Trophoblast cell (in vitro differentiated cells and primary cell): ENCODE data around the gene PDE1A.

ENCODE experiments used
- DNase-seq, 2 donors: peaks; one replicate each; pipeline ENCODE4 v3.0.0-alpha.2; 2016
- H2AFZ ChIP-seq: 2 replicates; pipeline ENCODE4 v1.6.1; 2013; ENCODE audit warnings: low read length, moderate library complexity, mild to moderate bottlenecking; ENCODE audit not compliant: insufficient read depth, poor library complexity
- H2AK5ac ChIP-seq: 2 replicates; pipeline ENCODE4 v1.6.1; 2013; ENCODE audit warnings: mild to moderate bottlenecking, low read length
- H2BK120ac ChIP-seq: 2 replicates; pipeline ENCODE4 v1.6.1; 2013; ENCODE audit warnings: low read length, mild to moderate bottlenecking, moderate library complexity; ENCODE audit not compliant: insufficient read depth, poor library complexity
- H2BK12ac ChIP-seq: 2 replicates; pipeline ENCODE4 v1.6.1; 2013; ENCODE audit warnings: mild to moderate bottlenecking, low read length, moderate library complexity
- H2BK5ac ChIP-seq: 2 replicates; pipeline ENCODE4 v1.6.1; 2013; ENCODE audit warnings: low read length, low read depth, moderate library complexity, mild to moderate bottlenecking; ENCODE audit not compliant: poor library complexity
- H3K14ac ChIP-seq: 2 replicates; pipeline ENCODE4 v1.6.1; 2013; ENCODE audit warnings: mild to moderate bottlenecking, low read length
- H3K18ac ChIP-seq: 2 replicates; pipeline ENCODE4 v1.6.1; 2013; ENCODE audit warnings: mild to moderate bottlenecking, low read length
- H3K23ac ChIP-seq: 2 replicates; pipeline ENCODE4 v1.6.1; 2013; ENCODE audit warnings: low read length
- H3K27ac ChIP-seq: 2 replicates; pipeline ENCODE4 v1.5.1; 2013; ENCODE audit warnings: low read depth, mild to moderate bottlenecking, inconsistent platforms, low read length, moderate library complexity
- H3K27me3 ChIP-seq: 2 replicates; pipeline ENCODE4 v1.6.1; 2013; ENCODE audit warnings: inconsistent platforms, mild to moderate bottlenecking, low read length, moderate library complexity; ENCODE audit not compliant: insufficient read depth
- H3K36me3 ChIP-seq, 2 experiments: 1 replicate in 1 of 2; 2 replicates in 1 of 2; pipeline ENCODE4 v1.6.1; 2013; ENCODE audit warnings: low read length in 2 of 2, mild to moderate bottlenecking in 2 of 2, moderate library complexity in 1 of 2; ENCODE audit not compliant: insufficient read depth in 2 of 2, control insufficient read depth in 1 of 2
- H3K4ac ChIP-seq: 2 replicates; pipeline ENCODE4 v1.6.1; 2013; ENCODE audit warnings: low read depth, mild to moderate bottlenecking, low read length, moderate library complexity
- H3K4me1 ChIP-seq, 2 experiments: 1 replicate in 1 of 2; 2 replicates in 1 of 2; pipeline ENCODE4 v1.6.1; 2013; ENCODE audit warnings: low read length in 2 of 2, mild to moderate bottlenecking in 2 of 2, moderate library complexity in 1 of 2; ENCODE audit not compliant: insufficient read depth in 2 of 2, control insufficient read depth in 1 of 2
- H3K4me2 ChIP-seq: 2 replicates; pipeline ENCODE4 v1.6.1; 2013; ENCODE audit warnings: inconsistent platforms, mild to moderate bottlenecking, low read length, moderate library complexity
- H3K4me3 ChIP-seq: 2 replicates; pipeline ENCODE4 v1.5.1; 2013; ENCODE audit warnings: mild to moderate bottlenecking, low read depth, low read length, inconsistent platforms
- H3K79me1 ChIP-seq: one replicate; pipeline ENCODE4 v1.6.1; 2013; ENCODE audit warnings: low read length
- H3K79me2 ChIP-seq: 2 replicates; pipeline ENCODE4 v1.6.1; 2013; ENCODE audit warnings: low read length, mild to moderate bottlenecking; ENCODE audit not compliant: control insufficient read depth, insufficient read depth, poor library complexity
- H3K9ac ChIP-seq: 2 replicates; pipeline ENCODE4 v1.6.1; 2013; ENCODE audit warnings: mild to moderate bottlenecking, low read length
- H3K9me3 ChIP-seq: 2 replicates; pipeline ENCODE4 v1.6.1; 2013; ENCODE audit warnings: low read depth, mild to moderate bottlenecking, control low read depth, inconsistent platforms, low read length; ENCODE audit not compliant: insufficient read depth
- H4K12ac ChIP-seq: 2 replicates; pipeline ENCODE4 v1.6.1; 2013; ENCODE audit warnings: low read depth, mild to moderate bottlenecking, low read length, moderate library complexity
- H4K8ac ChIP-seq: 2 replicates; pipeline ENCODE4 v1.6.1; 2013; ENCODE audit warnings: low read depth, mild to moderate bottlenecking, low read length, moderate library complexity
- H4K91ac ChIP-seq: one replicate; pipeline ENCODE4 v1.6.1; 2013; ENCODE audit warnings: low read depth, mild to moderate bottlenecking, low read length, moderate library complexity
- WGBS: extraction: QIAGEN DNeasy Blood & Tissue Kit; methylation state at CpG from one replicate; pipeline ENCODE4 v1.1.7; 2013; ENCODE audit warnings: missing lambda C conversion rate; ENCODE audit not compliant: insufficient read length, insufficient coverage; ENCODE audit errors: extremely low coverage; 5-methylcytosine and 5-hydroxymethylcytosine counted together

The PDE1A gene

DNA sequence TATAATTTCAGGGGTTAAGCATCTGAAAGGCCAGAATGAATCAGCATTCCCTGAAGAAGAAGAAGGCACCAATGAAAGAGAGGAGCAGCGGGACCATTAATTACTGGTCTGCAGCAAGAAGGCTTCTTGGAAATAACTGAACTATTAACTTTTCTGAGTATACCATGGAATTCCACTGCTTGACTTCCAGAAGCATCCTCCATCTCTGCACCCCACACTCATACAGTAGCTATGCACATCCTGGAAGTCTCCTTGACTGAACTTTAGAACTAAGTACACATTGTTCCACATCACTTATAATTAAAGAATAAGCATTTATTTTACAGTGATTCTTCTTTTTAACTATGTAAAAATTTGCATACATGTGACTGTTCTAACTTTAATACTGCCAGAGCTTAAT is 309.6 kb downstream of the PDE1A start:
- DNase-seq, result no peak
- no peak overlapping the region for H3K9ac ChIP-seq
- no peaks in the 10 kb centered on the region for H3K79me1 ChIP-seq
- H2BK120ac ChIP-seq, result no peak overlapping the region
- WGBS, result no CpG with 5 or more reads among the region's 1 CpG
- H3K23ac ChIP-seq, result no peak overlapping the region
- no peaks in the 10 kb centered on the region for H3K79me2 ChIP-seq
- H3K27ac ChIP-seq, result no peak overlapping the region
- H3K27me3 ChIP-seq, result no peaks in the 10 kb centered on the region
- no peak overlapping the region for H3K4ac ChIP-seq
- H3K14ac ChIP-seq, result no peak overlapping the region
- H3K4me1 ChIP-seq, result no peaks in the 10 kb centered on the region
- no peak overlapping the region for H3K4me3 ChIP-seq
- no peak overlapping the region for H4K12ac ChIP-seq
- no peak overlapping the region for H2BK12ac ChIP-seq
- no peak overlapping the region for H2BK5ac ChIP-seq
- no peak overlapping the region for H4K8ac ChIP-seq
- no peak overlapping the region for H4K91ac ChIP-seq
- H3K4me2 ChIP-seq, result no peak overlapping the region
- no peak overlapping the region for H3K18ac ChIP-seq
- no peaks in the 10 kb centered on the region for H3K9me3 ChIP-seq
- no peak overlapping the region for H2AK5ac ChIP-seq
- H3K36me3 ChIP-seq, result no peaks in the 10 kb centered on the region
- H2AFZ ChIP-seq, result no peak overlapping the region

DNA sequence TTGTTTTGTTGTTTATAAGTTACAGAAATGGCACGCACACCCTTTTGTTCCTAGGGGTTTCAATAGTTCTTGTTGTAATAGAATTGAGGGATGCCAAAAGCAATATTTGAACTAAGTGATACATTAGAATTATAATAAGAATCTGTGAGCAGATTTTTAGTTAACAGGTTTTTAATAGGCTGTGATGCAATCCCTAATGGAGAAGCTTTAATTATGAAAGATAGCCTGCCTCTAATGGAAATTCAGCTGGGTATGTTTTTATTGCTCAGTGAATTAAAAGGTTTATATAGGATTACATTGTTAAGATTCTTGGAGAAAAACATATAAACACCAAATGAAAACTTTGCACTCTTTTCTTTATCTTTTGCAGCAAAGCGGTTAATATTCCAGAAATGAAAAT is 310.1 kb downstream of the PDE1A start:
- H4K12ac ChIP-seq, result no peak overlapping the region
- H4K91ac ChIP-seq, result no peak overlapping the region
- no peaks in the 10 kb centered on the region for H3K79me1 ChIP-seq
- H3K18ac ChIP-seq, result no peak overlapping the region
- H4K8ac ChIP-seq, result no peak overlapping the region
- H3K4me1 ChIP-seq, result no peaks in the 10 kb centered on the region
- H3K9ac ChIP-seq, result no peak overlapping the region
- DNase-seq, result no peak
- no peak overlapping the region for H3K23ac ChIP-seq
- H3K4me2 ChIP-seq, result no peak overlapping the region
- H3K9me3 ChIP-seq, result no peaks in the 10 kb centered on the region
- H3K27ac ChIP-seq, result no peak overlapping the region
- no peaks in the 10 kb centered on the region for H3K27me3 ChIP-seq
- H2BK5ac ChIP-seq, result no peak overlapping the region
- no peak overlapping the region for H2AK5ac ChIP-seq
- no CpG with 5 or more reads among the region's 2 CpGs for WGBS
- no peak overlapping the region for H3K4me3 ChIP-seq
- no peaks in the 10 kb centered on the region for H3K36me3 ChIP-seq
- H2BK120ac ChIP-seq, result no peak overlapping the region
- H3K14ac ChIP-seq, result no peak overlapping the region
- H3K79me2 ChIP-seq, result no peaks in the 10 kb centered on the region
- H2AFZ ChIP-seq, result no peak overlapping the region
- no peak overlapping the region for H3K4ac ChIP-seq
- H2BK12ac ChIP-seq, result no peak overlapping the region

DNA sequence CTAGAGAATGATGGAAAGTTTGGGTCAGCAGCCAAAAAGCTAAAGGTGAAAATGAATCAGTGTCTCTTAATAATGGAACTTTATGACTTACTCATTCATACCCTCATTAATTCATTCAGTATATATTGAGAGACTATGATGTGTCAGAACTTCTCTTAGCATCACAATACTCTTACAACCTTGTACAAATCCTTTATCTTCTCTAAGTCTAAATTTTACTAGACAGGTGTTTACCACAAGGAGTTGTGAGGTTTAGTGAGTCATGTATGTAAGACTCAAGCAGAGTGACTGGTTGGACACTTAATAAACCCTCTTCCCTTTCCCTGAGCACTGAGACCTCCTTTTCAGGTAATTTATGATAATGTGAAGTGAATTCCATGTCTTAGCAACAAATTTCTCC is 311.6 kb downstream of the PDE1A start:
- H3K79me2 ChIP-seq, result no peaks in the 10 kb centered on the region
- H3K4me1 ChIP-seq, result no peaks in the 10 kb centered on the region
- no peak overlapping the region for H3K23ac ChIP-seq

DNA sequence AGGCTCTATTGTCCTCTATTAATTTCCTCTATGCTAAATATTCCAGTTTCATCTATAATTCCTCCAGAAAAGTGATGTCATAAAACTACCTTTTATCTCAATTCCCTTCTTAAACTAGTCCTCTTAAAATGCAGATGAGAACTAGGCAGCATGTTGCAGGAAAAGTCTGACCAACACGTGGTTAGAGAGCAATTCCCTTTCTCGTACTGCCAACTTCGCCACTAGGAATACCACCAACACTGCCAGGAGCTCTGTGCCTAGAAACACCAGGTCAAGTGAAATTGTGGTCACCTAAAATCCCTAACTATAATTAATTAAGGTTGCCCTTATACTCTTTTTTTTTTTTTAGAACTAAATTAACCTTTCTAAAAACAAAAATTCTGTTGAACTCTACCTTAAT is 313.5 kb downstream of the PDE1A start:
- Histone ChIP-seq H4K91ac (no peak overlapping the region), H3K18ac (no peak overlapping the region)

More for the DNA sequence above, 311.6 kb downstream of the PDE1A start:
- Histone ChIP-seq H2BK12ac (no peak overlapping the region), H4K12ac (no peak overlapping the region), H3K27me3 (no peaks in the 10 kb centered on the region), H3K9me3 (no peaks in the 10 kb centered on the region), H2BK120ac (no peak overlapping the region), H3K9ac (no peak overlapping the region), H3K18ac (no peak overlapping the region), H3K79me1 (no peaks in the 10 kb centered on the region), H4K91ac (no peak overlapping the region), H3K14ac (no peak overlapping the region), H3K4me2 (no peak overlapping the region), H3K36me3 (no peaks in the 10 kb centered on the region), H3K4me3 (no peak overlapping the region), H2AK5ac (no peak overlapping the region), H2AFZ (no peak overlapping the region), H3K27ac (no peak overlapping the region), H3K4ac (no peak overlapping the region), H4K8ac (no peak overlapping the region), H2BK5ac (no peak overlapping the region)
- DNase-seq, result no peak

More for the DNA sequence above, 313.5 kb downstream of the PDE1A start:
- no peak overlapping the region for H2BK5ac ChIP-seq
- H4K12ac ChIP-seq, result no peak overlapping the region
- no peaks in the 10 kb centered on the region for H3K79me1 ChIP-seq
- no peak overlapping the region for H3K4ac ChIP-seq
- DNase-seq, result no peak
- no peaks in the 10 kb centered on the region for H3K27me3 ChIP-seq
- H2BK120ac ChIP-seq, result no peak overlapping the region
- no CpG with 5 or more reads among the region's 3 CpGs for WGBS
- H3K9me3 ChIP-seq, result no peaks in the 10 kb centered on the region
- no peaks in the 10 kb centered on the region for H3K36me3 ChIP-seq
- no peak overlapping the region for H4K8ac ChIP-seq
- no peak overlapping the region for H2AFZ ChIP-seq
- H3K23ac ChIP-seq, result peak overlapping the region; percentile 89
- no peak overlapping the region for H3K4me3 ChIP-seq
- H3K4me1 ChIP-seq, result no peaks in the 10 kb centered on the region
- no peak overlapping the region for H2AK5ac ChIP-seq
- no peak overlapping the region for H3K4me2 ChIP-seq
- no peak overlapping the region for H3K27ac ChIP-seq
- no peak overlapping the region for H3K9ac ChIP-seq
- no peak overlapping the region for H3K14ac ChIP-seq
- no peaks in the 10 kb centered on the region for H3K79me2 ChIP-seq
- no peak overlapping the region for H2BK12ac ChIP-seq
